ENCODE data around the gene AOX1. TPM values are rescaled to one million over a fixed set of nuclear protein-coding genes. Genes with fewer than 3 reads are reported as not detected.

AOX1 gene
- total RNA-seq (0.07 TPM in 1 of 2 replicates, not detected in the other), polyA plus RNA-seq (0.18 TPM in 1 of 2 replicates, not detected in the other), polyA minus RNA-seq (0.64 TPM in 1 of 2 replicates, not detected in the other)
- total RNA-seq (2013): 0.14 TPM

- H3K4me1 ChIP-seq (ENCODE audit: control insufficient read depth in 2 of 2, insufficient read depth in 2 of 2, low read length in 2 of 2): peaks cover 12 to 20% of the 10 kb centered on the region in 2 donors
- Mint-ChIP-seq H3K4me1 (peaks cover 10% of the 10 kb centered on the region), H3K4me3 (peak within 1 kb of the TSS; percentile 85), H3K27me3 (peaks cover 25% of the 10 kb centered on the region), H3K27ac (no peak within 1 kb of the TSS), H3K9me3 (ENCODE audit: insufficient read depth) (no peaks in the 10 kb centered on the region)
- H3K4me2 ChIP-seq (replicated peaks; ENCODE audit: low read depth, low read length, poor library complexity, severe bottlenecking): peak within 1 kb of the TSS; percentile 84
- peak within 1 kb of the TSS; percentile 62 for H3K9ac ChIP-seq (ENCODE audit: low read length)
- H3K79me2 ChIP-seq (ENCODE audit: control insufficient read depth, insufficient read depth, low read length): no peaks in the 10 kb centered on the region
- peak within 1 kb of the TSS; percentile 50 to 80 (median 59) for H3K4me3 ChIP-seq (ENCODE audit: control extremely low read depth in 1 of 5, extremely low read depth in 1 of 5, insufficient read depth in 1 of 5, low read depth in 2 of 5, low read length in 4 of 5)
- WGBS (ENCODE audit: insufficient coverage): 8% methylated on average over 62 of the region's 62 CpGs
- no peak within 1 kb of the TSS for H3K27ac ChIP-seq (ENCODE audit: low read length in 2 of 2)
- H3K9me3 ChIP-seq (ENCODE audit: control extremely low read depth in 1 of 3, control insufficient read depth in 2 of 3, insufficient read depth in 1 of 3, low read length in 2 of 3): no peaks in the 10 kb centered on the region
- H3K27me3 ChIP-seq (replicated peaks in 1 of 4; ENCODE audit: control extremely low read depth in 1 of 4, control insufficient read depth in 3 of 4, insufficient read depth in 4 of 4, low read length in 3 of 4): peaks cover 0 to 21% (median 19%) of the 10 kb centered on the region in 4 experiments
- no peaks in the 10 kb centered on the region for H3K36me3 ChIP-seq (replicated peaks in 1 of 2; ENCODE audit: control extremely low read depth in 1 of 2, control insufficient read depth in 1 of 2, extremely low read depth in 1 of 2, insufficient read depth in 2 of 2, low read length in 1 of 2)
- ATAC-seq (ENCODE audit: low read depth) (peak; percentile 41), DNase-seq (peak; percentile 54)
- CTCF ChIA-PET: interaction anchor here (0.5 kb wide), 1 partner anchor 34 kb away, joined by 3 read pairs; no protein-coding TSS in a partner anchor
- no peaks in the 10 kb centered on the region for H4K20me1 ChIP-seq (ENCODE audit: control insufficient read depth, insufficient read depth, low read length, poor library complexity, severe bottlenecking)
- intact Hi-C loops (cut with micrococcal nuclease): no loop called here
- POLR2A ChIA-PET: no interaction called here
- no peak for TF ChIP-seq CTCF (IDR thresholded peaks at IDR 0.05)
- no peak for TF ChIP-seq EZH2 (IDR thresholded peaks at IDR 0.05; ENCODE audit: borderline replicate concordance, insufficient read depth, low read depth, low read length, poor library complexity, severe bottlenecking)
- peak within 1 kb of the TSS; percentile 76 for H2AFZ ChIP-seq (ENCODE audit: insufficient read depth, low read depth, low read length, poor library complexity, severe bottlenecking)
Observed at GRCh38 chr2:200585730-200586643, at the start of gene AOX1. Gene AOX1, plus strand, starts transcription at chr2:200586014. Its CDS starts 95 bp downstream, at chr2:200586109.

- no peak for ATAC-seq (ENCODE audit: low read depth)
- CTCF ChIA-PET: no interaction called here
Observed at GRCh38 chr2:200538139-200538538, 47.7 kb upstream of the AOX1 start.

More at GRCh38 chr2:200538139-200538538, 47.7 kb upstream of the AOX1 start:
- Histone ChIP-seq H3K79me2 (ENCODE audit: control insufficient read depth, insufficient read depth, low read length) (no peaks in the 10 kb centered on the region), H4K20me1 (ENCODE audit: control insufficient read depth, insufficient read depth, low read length, poor library complexity, severe bottlenecking) (no peaks in the 10 kb centered on the region), H3K9me3 (ENCODE audit: control extremely low read depth in 1 of 3, control insufficient read depth in 2 of 3, insufficient read depth in 1 of 3, low read length in 2 of 3) (no peaks in the 10 kb centered on the region), H3K4me3 (ENCODE audit: control extremely low read depth in 1 of 5, extremely low read depth in 1 of 5, insufficient read depth in 1 of 5, low read depth in 2 of 5, low read length in 4 of 5) (no peak overlapping the region), H3K4me1 (ENCODE audit: control insufficient read depth in 2 of 2, insufficient read depth in 2 of 2, low read length in 2 of 2) (no peaks in the 10 kb centered on the region), H3K9ac (ENCODE audit: low read length) (no peak overlapping the region), H3K27me3 (replicated peaks in 1 of 4; ENCODE audit: control extremely low read depth in 1 of 4, control insufficient read depth in 3 of 4, insufficient read depth in 4 of 4, low read length in 3 of 4) (no peaks in the 10 kb centered on the region), H3K36me3 (replicated peaks in 1 of 2; ENCODE audit: control extremely low read depth in 1 of 2, control insufficient read depth in 1 of 2, extremely low read depth in 1 of 2, insufficient read depth in 2 of 2, low read length in 1 of 2) (peaks cover 2 to 3% of the 10 kb centered on the region in 2 experiments), H3K4me2 (replicated peaks; ENCODE audit: low read depth, low read length, poor library complexity, severe bottlenecking) (no peak overlapping the region), H3K27ac (ENCODE audit: low read length in 2 of 2) (no peak overlapping the region), H2AFZ (ENCODE audit: insufficient read depth, low read depth, low read length, poor library complexity, severe bottlenecking) (no peak overlapping the region)
- H3K4me1 Mint-ChIP-seq: no peaks in the 10 kb centered on the region
- 100% methylated on average over 1 of the region's 1 CpG for WGBS (ENCODE audit: insufficient coverage)
- H3K27ac Mint-ChIP-seq: no peak overlapping the region
- intact Hi-C loops (cut with micrococcal nuclease): no loop called here
- no peaks in the 10 kb centered on the region for H3K27me3 Mint-ChIP-seq
- no peak overlapping the region for H3K4me3 Mint-ChIP-seq
- POLR2A ChIA-PET: no interaction called here
- H3K9me3 Mint-ChIP-seq (ENCODE audit: insufficient read depth): no peaks in the 10 kb centered on the region
- no peak for DNase-seq
- TF ChIP-seq EZH2 (IDR thresholded peaks at IDR 0.05; ENCODE audit: borderline replicate concordance, insufficient read depth, low read depth, low read length, poor library complexity, severe bottlenecking): no peak
- TF ChIP-seq CTCF (IDR thresholded peaks at IDR 0.05): no peak

Measured in B cell (primary cell).